ENCODE data around the gene HIGD1A.

HIGD1A gene

GRCh38 chr3:42778644-42779043 lies 25.6 kb downstream of the HIGD1A start:
- DNase-seq (ENCODE audit: extremely low read depth, low read depth), result peak; percentile 73

DNA sequence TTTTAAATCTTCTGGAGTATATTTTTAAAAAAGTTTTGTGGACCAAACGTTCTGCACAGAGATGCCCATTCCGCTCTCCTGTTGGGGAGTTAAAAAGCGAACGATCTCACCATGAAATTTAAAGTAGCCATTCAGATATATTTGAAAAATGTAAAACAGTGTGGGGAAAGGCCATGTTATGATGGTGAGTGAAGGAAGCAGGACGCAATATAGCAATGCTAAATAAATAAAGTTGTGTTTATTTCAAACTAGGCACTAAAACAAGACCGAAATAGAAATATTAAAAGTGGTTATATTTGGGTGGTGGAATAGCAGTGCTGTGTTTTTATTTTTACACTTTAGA lies 30.9 kb downstream of the HIGD1A start:
- TF ChIP-seq, protein P1, sequence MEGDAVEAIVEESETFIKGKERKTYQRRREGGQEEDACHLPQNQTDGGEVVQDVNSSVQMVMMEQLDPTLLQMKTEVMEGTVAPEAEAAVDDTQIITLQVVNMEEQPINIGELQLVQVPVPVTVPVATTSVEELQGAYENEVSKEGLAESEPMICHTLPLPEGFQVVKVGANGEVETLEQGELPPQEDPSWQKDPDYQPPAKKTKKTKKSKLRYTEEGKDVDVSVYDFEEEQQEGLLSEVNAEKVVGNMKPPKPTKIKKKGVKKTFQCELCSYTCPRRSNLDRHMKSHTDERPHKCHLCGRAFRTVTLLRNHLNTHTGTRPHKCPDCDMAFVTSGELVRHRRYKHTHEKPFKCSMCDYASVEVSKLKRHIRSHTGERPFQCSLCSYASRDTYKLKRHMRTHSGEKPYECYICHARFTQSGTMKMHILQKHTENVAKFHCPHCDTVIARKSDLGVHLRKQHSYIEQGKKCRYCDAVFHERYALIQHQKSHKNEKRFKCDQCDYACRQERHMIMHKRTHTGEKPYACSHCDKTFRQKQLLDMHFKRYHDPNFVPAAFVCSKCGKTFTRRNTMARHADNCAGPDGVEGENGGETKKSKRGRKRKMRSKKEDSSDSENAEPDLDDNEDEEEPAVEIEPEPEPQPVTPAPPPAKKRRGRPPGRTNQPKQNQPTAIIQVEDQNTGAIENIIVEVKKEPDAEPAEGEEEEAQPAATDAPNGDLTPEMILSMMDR (IDR thresholded peaks at IDR 0.05; ENCODE audit: low read depth, low read length), result no peak
- DNase-seq (ENCODE audit: extremely low read depth, low read depth), result no peak

More at GRCh38 chr3:42778644-42779043, 25.6 kb downstream of the HIGD1A start:
- TF ChIP-seq, protein P1 (IDR thresholded peaks at IDR 0.05; ENCODE audit: low read depth, low read length), result no peak

DNA sequence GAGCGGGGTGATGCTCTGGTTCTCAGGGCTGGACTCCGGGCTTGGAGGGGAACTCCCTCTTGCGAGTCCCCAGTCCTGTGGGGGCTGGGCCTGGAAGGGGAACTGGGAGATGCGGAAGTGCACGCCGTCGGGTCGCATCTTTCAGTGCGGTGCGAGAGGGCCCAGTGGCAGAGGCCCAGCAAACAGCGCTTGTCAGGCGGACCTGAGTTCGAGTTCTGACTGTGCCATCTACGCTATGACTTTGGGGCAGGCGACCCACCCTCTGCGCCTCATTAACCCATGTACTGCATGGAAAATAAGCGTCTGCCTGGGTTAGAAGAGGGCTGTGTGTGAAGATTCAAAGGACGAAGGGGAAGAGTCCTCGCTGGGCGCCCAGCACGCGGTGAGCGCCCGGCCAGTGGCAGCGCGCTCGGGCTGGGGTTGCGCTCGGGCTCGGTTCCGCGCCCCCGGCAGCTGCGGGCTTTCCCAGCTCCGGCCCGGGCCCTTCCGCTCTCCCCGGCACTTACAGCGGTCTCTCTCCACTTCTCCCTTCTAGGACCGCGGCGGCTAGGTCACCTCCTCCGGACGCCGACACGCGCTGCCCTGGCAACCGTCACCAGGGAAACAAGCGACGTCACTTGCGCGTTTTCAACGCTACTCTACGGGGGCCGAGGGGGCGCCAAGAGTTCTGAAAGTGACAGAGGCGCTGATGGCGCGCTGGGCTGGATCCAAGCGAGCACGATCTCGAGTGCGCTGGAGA lies 31.5 kb downstream of the HIGD1A start, which contains the start of gene CCDC13:
Gene CCDC13 (minus strand): TSS at position 584 of the 739 bp plus-strand sequence. CDS start 14,908 bp downstream, outside the sequence.
- DNase-seq (ENCODE audit: extremely low read depth, low read depth), result no peak

DNA sequence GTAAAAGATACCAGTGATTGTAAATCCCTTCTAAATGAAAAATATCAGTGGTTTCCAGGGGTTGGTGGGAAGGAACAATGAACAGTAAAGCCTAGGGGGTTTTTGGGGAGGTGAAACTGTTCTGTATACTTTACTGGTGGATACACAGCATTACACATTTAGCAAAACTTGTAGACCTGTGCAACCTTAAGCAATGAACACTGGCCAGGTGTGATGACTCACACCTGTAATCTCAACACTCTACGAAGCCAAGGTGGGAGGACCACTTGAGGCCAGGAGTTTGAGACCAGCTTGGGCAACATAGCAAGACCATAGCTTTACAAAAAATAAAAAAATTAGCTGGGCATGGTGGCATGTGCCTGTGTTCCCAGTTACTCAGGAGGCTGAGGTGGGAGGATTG lies 33.0 kb downstream of the HIGD1A start:
- DNase-seq (ENCODE audit: extremely low read depth, low read depth), result no peak
- TF ChIP-seq, protein P1 (IDR thresholded peaks at IDR 0.05; ENCODE audit: low read depth, low read length), result no peak

More for the DNA sequence above, 31.5 kb downstream of the HIGD1A start, which contains the start of gene CCDC13:
- TF ChIP-seq, protein P1 (IDR thresholded peaks at IDR 0.05; ENCODE audit: low read depth, low read length), result no peak; the same call in 1 of the 2 replicates

DNA sequence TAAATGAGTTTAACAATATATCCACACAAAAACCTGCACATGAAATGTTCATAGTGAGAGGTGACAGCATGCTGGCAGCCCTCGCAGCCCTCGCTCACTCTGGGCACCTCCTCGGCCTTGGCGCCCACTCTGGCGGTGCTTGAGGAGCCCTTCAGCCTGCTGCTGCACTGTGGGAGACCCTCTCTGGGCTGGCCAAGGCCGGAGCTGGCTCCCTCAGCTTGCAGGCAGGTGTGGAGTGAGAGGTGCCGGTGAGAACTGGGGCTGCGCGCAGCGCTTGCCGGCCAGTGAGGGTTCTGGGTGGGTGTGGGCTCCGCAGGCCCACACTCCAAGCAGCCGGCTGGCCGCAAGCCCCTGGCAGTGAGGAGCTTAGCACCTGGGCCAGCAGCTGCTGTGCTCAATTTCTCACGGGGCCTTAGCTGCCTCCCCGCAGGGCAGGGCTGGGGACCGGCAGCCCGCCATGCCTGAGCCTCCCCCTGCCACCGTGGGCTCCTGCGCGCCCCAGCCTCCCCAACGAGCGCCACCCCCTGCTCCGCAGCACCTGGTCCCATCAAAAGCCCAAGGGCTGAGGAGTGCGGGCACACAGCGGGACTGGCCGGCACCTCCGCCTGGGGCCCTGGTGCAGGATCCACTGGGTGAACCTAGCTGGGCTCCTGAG lies 34.7 kb downstream of the HIGD1A start:
- no peak for DNase-seq (ENCODE audit: extremely low read depth, low read depth)
- TF ChIP-seq, protein P1 (IDR thresholded peaks at IDR 0.05; ENCODE audit: low read depth, low read length), result no peak

DNA sequence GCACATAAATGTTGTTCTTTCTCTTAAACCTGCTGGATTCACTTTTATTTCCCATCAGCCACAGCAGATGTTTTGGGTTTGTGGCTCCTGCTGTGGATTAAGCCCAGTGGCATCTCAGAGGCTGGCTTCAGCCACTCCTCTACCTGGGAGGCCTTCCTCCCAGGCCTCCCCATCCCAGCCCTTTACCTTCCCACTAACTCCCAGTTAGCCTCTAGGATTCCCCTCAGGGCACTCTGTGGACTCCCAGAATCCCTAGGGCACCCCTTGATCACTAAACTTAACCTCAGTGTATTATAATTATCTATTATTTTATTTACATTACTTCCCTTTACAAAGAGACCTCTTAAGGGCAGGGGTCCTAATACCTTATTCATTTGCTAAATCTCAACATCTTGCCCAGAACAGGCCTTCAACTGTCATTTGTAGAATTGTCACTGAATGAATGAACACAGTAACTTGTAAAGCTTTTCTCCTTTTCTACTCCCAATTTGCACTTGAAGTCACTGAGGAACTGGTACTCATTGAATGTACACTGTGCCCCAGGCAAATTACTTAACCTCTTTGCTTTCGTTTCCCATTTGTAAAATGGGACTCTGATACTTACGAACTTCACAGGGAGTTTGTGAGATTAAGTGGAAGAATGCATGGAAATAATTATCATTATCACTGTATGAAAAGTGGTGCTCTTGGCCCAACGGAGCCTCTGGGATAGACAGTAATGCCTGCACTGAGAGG lies 39.6 kb downstream of the HIGD1A start:
- DNase-seq (ENCODE audit: extremely low read depth, low read depth), result no peak

More for the DNA sequence above, 39.6 kb downstream of the HIGD1A start:
- TF ChIP-seq, protein P1 (IDR thresholded peaks at IDR 0.05; ENCODE audit: low read depth, low read length), result no peak

Data from AG09319 (cell line).